Fibroblast of skin of abdomen (primary cell): Measurements from ENCODE around the gene MTG2.
A peak's percentile ranks its signal among the peaks of the same experiment; 100 is the strongest.
"Not testable (repeated sequence)": the region's sequence is repeated elsewhere in the genome, so short reads cannot be mapped to it uniquely, and the experiment has no call there.

Experiments
- DNase-seq: peaks from one replicate; pipeline ENCODE4 v3.0.0-alpha.2; 2013

MTG2 gene

DNA sequence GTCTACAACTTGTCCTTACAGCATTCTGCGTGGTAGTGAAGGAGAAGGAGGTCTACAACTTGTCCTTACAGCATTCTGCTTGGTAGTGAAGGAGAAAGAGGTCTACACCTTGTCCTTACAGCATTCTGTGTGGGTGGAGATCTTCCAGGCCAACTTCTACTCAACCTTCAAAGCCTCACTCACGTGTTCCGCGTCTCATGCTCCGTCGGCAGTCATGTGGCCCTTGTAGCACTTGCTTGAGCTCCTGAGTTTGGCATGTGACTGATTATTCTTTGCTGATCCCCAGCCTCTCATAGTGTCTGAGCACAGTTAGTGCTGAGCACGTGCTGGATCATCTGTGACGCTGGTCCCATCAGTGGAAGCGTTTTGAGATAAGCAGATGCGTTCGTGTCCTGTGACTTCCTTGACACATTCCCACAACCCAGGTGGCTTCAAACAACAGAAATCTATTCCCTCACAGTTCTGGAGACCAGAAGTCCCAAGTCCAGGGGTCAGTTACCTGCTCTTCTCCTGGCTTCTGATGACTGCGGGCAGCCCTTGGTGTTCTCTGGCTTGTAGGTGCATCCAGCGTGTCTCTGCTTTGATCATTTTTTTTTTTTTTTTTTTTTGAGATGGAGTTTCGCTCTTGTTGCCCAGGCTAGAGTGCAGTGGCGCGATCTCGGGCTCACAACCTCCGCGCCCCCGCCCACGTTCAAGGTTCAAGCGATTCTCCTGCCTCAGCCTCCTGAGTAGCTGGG lies 36.6 kb upstream of the MTG2 start:
- no peak for DNase-seq

GRCh38 chr20:62147125-62147524 lies 35.7 kb upstream of the MTG2 start:
- DNase-seq: no peak

GRCh38 chr20:62147528-62147927 lies 35.3 kb upstream of the MTG2 start:
- no peak for DNase-seq

DNA sequence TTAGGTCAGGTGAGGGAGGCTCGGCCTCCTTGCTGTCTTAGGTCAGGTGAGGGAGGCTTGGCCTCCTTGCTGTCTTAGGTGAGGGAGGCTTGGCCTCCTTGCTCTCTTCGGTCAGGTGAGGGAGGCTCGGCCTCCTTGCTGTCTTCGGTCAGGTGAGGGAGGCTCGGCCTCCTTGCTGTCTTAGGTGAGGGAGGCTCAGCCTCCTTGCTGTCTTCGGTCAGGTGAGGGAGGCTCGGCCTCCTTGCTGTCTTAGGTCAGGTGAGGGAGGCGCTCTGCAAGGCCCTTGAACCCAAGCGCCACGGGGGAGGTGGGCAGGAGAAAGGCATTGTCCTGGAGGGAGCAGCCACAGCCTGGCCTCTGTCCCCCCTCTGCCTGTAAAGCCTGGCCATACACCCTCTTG lies 34.4 kb upstream of the MTG2 start:
- not testable (repeated sequence) for DNase-seq

DNA sequence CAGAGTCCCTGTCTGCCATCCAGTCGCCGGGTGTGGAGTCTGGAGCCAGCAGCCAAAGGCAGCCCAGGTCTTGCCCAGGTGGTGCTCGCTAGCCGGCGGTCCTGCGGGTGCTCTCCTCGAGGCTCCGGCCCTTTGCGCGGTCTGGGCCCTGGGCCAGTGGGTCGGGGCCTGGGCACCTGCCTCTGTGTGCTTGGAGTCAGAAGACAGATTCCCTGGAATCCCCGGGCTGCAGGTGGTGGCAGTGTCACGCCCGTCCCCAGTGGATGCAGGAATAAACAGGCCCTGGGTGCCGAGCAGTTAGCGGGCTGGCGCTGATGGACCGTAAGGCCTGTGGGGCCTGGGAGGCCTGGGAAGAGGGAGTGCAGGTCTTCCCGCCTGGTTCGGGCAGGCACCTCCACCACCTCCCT lies 33.9 kb upstream of the MTG2 start:
- no peak for DNase-seq

DNA sequence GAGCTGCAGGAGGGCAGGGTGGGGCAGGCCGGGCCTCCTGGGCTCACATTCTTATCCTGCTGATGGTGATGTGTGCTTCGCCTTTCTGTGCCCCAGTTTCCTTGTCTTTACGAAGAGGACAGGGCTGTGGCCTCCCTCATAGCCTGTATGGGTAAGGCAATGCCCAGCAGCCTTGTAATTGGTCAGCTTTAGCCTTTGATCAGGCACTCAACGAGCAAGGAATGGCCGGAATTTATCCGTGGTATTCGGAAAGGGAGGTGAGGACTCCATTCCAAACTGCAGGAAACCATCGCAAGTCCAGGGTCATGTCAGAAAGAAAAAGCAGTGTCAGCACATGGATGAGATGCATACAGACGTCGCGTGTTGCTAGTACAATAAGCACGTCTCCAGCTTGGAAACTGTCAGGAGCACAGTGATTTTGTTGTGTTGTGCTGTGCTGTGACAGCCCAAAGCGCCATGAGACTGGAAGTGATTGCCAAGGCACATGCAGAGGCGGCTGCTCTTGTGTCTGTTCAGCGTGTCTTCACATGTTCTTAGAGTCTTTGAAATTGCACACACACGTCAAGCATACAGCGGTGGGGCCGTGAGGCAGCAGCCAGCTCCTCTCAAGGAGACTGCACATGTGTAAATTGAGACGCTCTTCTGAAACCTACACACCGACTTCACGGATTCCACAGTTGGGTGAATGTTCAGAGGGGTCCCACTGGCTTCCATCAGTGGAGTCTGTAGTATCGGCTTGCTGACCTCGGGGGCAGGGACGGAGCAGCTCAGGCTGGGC lies 33.1 kb upstream of the MTG2 start:
- peak; percentile 57 for DNase-seq

DNA sequence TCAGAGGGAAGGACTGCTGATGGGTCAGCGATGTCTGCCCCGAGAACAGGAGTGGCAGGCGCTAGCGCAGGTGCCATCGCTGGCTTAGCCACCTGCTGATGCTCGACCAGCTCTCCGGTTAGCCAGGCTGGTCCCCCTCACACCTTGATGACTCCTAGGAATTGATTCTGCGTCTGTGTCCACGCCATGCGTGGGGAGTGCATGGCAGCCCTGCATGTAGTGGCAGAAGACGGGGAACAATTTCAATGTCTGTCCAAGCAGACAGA lies 32.6 kb upstream of the MTG2 start:
- DNase-seq: no peak

GRCh38 chr20:62151225-62151624 lies 31.6 kb upstream of the MTG2 start:
- no peak for DNase-seq

- DNase-seq: no peak
Measured at GRCh38 chr20:62151835-62152364, 30.9 kb upstream of the MTG2 start.

DNA sequence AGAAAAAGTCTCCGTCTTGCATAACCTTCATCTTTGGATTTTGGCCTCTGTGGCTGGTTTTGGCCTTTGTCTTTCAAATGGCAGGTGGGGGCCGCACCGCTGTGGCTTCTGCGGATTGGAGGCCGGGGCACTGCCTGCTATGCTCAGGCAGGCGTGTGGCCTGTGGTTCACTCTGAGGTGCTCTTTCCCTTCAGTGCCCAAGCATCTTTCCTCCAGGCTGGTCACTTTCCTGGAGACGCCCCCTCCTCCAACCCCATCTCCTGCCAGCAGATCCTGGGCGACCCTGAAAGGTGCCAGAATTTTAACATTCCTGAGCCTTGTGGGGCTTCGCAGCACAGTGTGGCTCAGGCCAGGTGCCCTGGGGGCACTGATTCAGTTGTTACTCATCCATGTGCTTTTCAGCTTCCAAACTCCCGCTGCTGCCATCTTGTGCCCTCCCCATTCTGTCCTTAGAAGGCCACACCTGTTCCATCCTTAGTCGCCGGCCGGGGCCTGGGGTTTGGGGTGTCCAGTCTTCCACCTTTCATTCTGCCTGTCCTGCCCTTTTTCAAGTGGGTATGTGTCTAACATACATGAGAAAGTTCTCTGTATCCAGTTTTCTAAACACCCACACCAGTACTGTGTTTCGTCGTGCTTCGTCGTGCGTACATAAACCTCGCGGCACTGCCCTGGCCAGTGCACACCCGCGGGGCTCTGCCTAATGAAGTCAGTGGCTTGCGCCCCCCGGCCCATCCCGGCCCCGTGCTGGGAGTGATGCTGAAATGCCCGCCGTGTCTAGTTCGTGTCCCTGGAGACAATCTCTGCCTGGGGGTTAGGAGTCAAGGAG lies 27.2 kb upstream of the MTG2 start:
- no peak for DNase-seq

DNA sequence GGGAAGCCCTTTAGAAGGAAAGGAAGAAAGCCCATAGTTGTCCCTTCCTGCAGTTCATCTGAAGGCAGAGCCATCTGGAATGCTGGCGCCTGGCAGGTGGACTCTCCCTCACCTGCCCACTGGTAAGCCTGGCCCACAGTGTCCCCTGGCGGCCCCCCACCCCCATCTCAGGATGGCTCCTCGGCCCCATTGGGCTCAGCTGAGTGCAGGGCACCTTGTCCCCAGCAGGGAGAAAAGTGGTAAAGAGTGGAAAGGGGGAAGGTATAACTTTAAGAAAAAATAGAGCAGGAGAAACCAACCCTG lies 26.6 kb upstream of the MTG2 start:
- no peak for DNase-seq

- peak; percentile 34 for DNase-seq
Measured at GRCh38 chr20:62156592-62157386, 26.0 kb upstream of the MTG2 start.

GRCh38 chr20:62157387-62158087 lies 25.3 kb upstream of the MTG2 start:
- DNase-seq: no peak

GRCh38 chr20:62158088-62158400 lies 24.8 kb upstream of the MTG2 start:
- DNase-seq: no peak

GRCh38 chr20:62158541-62158940 lies 24.3 kb upstream of the MTG2 start:
- DNase-seq: no peak

GRCh38 chr20:62159052-62159451 lies 23.8 kb upstream of the MTG2 start:
- DNase-seq: no peak

DNA sequence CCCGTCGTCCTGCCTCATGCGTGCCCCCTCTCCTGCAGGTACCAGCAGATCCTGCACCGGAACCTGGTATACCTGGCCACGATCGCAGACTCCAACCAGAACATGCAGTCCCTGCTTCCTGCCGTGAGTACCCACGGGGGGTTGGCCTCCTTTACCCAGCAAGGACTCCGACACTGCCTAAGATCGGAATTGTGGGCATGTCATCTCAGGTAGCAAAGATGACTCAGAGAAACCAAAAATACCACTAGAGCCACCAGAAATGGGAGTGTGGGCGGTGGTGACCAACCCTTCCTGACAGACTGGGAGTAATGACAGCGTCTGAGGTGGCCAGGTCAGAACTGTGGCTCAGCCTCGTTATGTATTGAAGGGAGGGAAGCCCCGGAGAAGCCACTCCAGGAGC lies 23.0 kb upstream of the MTG2 start:
- no peak for DNase-seq

- no peak for DNase-seq
Measured at GRCh38 chr20:62160253-62160652, 22.6 kb upstream of the MTG2 start.

DNA sequence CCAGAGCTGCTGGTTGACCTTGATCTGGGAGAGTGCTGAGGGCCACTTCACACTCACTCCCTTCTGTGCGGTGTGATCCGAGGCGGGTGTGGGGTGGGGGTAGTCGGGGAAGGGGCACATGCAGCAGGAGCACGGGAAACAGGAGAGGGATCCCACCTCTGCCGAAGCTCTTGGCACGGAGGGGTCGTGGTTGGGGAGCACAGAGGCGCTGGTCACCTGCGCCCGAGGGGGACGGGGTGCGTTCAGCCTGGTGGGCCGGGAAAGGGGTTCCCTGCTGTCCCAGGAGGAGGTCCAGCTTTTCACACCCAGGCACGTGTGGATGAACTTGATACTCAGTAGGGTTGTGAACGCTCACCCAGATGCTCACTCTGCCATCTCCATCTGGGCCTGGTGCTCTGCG lies 22.0 kb upstream of the MTG2 start:
- no peak for DNase-seq

DNA sequence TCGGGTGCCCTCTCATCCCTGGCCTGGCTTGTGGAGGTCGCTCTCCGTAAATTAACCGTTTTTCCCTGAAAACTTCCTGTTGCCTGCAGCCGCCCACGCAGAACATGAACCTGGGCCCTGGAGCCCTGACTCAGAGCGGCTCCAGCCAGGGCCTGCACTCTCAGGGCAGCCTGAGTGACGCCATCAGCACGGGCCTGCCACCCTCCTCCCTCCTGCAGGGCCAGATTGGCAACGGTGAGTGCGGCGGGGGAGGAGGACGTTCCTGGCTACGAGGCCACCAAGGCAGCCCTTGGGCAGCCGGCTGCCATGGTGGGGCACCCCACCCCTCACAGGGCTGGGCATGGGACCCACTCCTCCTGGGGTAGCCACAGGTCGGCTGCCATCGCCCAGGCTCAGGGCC lies 21.5 kb upstream of the MTG2 start:
- no peak for DNase-seq

- DNase-seq: no peak
Measured at GRCh38 chr20:62162765-62163484, 19.9 kb upstream of the MTG2 start.

- no peak for DNase-seq
Measured at GRCh38 chr20:62163485-62163865, 19.4 kb upstream of the MTG2 start.
